NCI-H146 treated with DMSO at 0.1 percent for 48 hours (cell line): ENCODE data around the gene IGSF3.

Experiments
- DNase-seq: peaks from one replicate; lab custom pipeline; 2025; ENCODE audit not compliant: unreplicated experiment; lab: John Stamatoyannopoulos, UW

Gene IGSF3

DNA sequence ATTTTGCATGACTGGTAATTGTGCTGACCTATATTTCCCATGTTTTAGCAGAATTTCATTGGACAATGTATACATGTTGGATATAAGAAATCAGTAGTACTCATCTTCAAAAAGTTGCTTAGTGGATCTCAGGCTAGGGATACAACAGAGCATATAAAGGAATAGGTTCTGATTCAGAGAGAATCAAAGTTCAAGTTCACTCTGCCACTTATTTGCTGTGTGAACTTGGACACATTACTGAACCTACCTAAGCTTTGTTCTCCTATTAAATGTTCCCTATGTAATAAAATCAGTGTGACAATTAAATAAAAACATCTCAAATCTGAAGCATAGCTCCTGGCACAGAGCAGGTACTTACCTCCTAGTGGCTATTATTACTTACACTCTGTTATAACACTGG lies 106.0 kb downstream of the IGSF3 start:
- DNase-seq: no peak

DNA sequence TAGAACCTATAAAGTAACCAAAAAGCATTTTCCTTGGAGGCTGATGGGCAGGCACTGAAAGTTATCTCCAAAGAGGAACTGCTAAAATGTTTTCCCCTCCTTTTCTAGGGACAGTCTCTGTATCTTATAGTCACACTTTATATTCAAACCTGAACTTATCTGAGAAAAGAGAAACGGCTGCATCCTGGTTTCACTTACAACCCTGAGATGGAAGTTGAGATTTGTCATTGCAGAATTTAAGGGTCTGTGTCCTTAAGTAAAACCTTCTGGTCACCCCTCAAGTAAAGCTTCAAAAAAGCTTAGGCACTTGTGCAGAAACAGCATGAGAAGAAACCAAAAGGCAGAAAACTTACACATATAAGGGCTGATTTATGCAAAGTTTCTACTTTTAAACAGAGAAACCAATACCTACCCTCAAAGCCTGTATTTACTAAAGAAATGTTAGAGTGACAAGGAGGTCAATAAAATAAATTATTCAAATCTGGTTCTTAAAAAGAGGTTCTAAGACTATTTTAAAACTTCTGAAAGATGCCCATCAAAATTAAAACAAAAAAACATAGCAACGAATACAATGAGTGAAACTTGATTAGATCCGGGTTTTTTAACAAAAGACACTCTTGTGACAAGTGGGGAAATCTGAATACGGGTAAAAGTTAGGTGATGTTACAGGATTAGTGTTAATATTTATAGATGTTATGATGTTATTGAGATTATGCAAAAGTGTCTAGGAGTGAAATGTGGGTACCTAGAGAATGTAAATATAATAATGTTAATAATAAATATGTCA lies 106.6 kb downstream of the IGSF3 start:
- no peak for DNase-seq

- DNase-seq: no peak
Measured at GRCh38 chr1:116559304-116559761, 108.2 kb downstream of the IGSF3 start.

GRCh38 chr1:116558571-116558970 lies 109.0 kb downstream of the IGSF3 start:
- DNase-seq: no peak

- DNase-seq: no peak
Measured at GRCh38 chr1:116558140-116558549, 109.4 kb downstream of the IGSF3 start.

DNA sequence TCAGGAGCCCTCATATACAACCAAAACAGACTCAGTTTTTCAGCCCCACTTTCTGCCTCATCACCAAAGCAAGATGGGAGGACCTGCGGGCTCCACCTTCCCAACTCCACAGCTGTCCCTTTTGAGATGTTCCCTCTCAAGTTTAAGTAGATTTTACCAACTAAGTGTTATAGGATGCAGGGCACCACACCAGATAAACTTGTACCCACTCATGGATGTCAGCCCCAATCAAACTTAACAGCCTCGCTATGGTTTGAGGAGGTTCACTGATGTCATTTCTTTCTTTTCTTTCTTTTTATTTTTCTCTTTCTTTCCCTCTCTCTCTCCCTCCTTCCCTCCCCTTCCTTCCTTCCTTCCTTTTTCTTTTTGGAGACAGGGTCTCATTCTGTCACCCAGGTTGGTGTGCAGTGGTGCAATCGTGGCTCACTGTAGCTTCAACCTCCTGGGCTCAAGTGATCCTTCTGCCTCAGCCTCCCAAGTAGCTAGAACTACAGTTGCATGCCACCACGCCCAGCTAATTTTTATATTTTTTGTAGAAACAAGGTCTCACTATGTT lies 110.1 kb downstream of the IGSF3 start:
- no peak for DNase-seq

DNA sequence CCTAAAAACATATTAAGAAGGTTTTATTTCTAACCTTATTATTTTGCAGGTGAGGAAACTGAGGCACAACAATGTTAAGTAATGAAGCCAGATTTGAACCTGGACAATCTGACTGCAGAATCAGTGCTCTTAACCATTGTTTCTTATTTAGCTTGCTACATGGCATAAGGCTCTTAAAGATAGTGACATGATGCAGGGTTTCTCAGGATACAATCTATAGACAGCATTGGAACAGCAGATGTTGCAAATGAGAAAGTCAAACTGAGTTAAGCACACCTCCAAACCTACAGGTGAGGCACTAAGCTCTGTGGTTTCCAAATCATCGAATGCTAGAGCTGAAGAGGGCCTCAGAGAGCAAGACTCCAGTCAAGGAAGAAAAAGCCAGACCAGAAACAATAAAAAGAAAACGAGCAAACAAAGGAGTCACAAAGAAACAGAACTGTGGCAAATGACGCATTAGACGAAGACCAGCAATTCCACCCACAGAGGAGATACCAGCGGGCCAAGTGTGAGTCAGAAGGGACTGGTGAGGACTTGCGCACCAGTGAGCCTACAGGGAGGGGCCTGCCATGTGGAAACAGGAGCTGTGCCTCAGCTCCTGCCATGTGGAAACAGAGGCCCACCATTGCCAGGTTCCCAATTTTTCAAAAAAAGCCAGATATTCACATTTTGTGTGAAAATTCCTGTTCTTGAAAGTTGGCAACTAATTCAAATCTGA lies 111.1 kb downstream of the IGSF3 start:
- no peak for DNase-seq

- DNase-seq: no peak
Measured at GRCh38 chr1:116554924-116555323, 112.6 kb downstream of the IGSF3 start.

- DNase-seq: no peak
Measured at GRCh38 chr1:116553386-116554115, 114.0 kb downstream of the IGSF3 start.

GRCh38 chr1:116546354-116546977 lies 121.1 kb downstream of the IGSF3 start:
- DNase-seq: no peak

- DNase-seq: no peak
Measured at GRCh38 chr1:116545359-116545705, 122.2 kb downstream of the IGSF3 start.

GRCh38 chr1:116544588-116545358 lies 122.8 kb downstream of the IGSF3 start:
- DNase-seq: no peak

- no peak for DNase-seq
Measured at GRCh38 chr1:116540088-116540487, 127.4 kb downstream of the IGSF3 start.

GRCh38 chr1:116538544-116538943 lies 129.0 kb downstream of the IGSF3 start:
- DNase-seq: no peak

DNA sequence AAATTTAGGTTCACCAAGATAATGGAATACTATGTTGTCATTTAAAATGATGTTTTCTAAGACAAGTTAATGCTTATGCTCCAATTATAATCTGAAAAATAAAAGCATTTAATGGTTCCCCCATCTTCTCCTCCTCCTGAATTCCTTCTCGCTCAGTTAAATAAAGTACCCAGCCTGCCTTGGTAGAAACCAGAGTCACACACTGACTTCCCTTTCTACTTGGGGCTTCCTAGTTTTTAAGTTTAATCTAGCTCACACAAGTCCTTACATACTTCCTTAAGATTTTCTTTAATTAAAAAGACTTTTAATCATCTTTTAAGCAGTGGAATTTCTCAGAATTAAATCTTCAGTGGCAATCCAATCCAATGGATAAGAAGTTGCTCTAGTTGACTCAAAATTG lies 129.6 kb downstream of the IGSF3 start:
- DNase-seq: no peak

DNA sequence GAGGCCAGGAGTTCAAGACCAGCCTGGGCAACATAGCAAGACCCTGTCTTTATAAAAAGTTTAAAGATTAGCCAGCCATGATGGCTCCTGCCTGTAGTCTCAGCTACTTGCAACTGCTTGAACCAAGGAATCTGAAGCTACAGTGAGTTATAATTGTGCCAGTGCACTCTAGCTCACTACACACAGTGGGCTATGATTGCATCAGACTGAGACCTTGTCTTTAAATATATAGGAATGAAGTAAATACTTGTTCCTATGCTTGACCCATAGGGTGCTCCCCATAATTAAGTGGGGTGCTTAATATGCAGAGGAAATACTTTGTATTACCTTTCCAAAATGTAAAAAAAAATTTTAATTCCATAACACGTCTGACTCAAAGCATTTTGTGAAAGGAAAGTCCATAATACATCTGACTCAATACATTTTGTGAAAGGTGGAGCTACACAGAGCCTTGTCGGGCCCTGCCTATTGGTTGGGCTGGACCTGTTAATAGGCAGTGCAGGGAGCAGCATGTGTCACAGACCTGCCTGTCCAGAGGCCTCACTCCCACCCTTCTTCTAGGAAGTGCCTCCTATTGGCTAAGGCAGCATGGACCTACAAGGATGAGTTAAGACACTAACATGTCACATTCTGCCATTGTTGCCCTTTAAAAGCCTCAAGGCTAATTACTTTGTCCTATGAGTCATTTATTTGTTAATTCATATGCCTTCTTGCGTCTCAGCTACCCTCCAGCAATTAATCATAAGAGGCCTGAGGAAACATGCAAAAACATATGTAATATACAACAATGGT lies 130.3 kb downstream of the IGSF3 start:
- no peak for DNase-seq

GRCh38 chr1:116534014-116534739 lies 133.4 kb downstream of the IGSF3 start:
- DNase-seq: no peak

DNA sequence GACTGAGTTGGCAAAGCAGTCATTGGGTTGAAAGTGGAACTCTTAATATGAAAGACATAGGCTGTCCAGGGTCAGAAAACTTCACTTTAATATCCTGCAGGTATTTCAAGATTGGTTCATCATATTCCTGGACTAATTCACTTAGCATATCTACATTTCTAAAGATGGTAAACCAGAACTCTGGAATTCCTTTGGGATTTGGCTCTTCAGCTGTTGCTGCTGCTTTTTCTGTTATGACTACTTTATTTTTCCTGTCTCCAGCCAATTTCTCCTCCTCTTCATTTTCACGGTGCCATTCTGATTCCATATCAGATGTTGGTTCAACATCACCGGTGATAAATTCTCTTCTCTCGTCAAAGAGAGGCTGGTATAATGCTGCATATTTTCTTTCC lies 134.1 kb downstream of the IGSF3 start:
- no peak for DNase-seq
